NCI-H82 (cell line): ENCODE data around the gene FEM1B.

ENCODE experiments used
- DNase-seq: peaks from one replicate; lab custom pipeline; 2025; lab: John Stamatoyannopoulos, UW

Gene FEM1B

GRCh38 chr15:68259883-68260282 lies 17.7 kb upstream of the FEM1B start:
- no peak for DNase-seq

GRCh38 chr15:68261241-68261640 lies 16.3 kb upstream of the FEM1B start:
- no peak for DNase-seq

- no peak for DNase-seq
These were observed 15.6 kb upstream of the FEM1B start for GRCh38 chr15:68261980-68262379.

GRCh38 chr15:68262514-68263356 lies 14.8 kb upstream of the FEM1B start:
- DNase-seq = peak; percentile 25

GRCh38 chr15:68264282-68264681 lies 13.3 kb upstream of the FEM1B start:
- no peak for DNase-seq

GRCh38 chr15:68265081-68265480 lies 12.5 kb upstream of the FEM1B start:
- no peak for DNase-seq

GRCh38 chr15:68265674-68266073 lies 11.9 kb upstream of the FEM1B start:
- DNase-seq = no peak

GRCh38 chr15:68268405-68268804 lies 9.1 kb upstream of the FEM1B start:
- DNase-seq = no peak

- no peak for DNase-seq
These were observed 5.6 kb upstream of the FEM1B start for GRCh38 chr15:68271854-68272471.

- no peak for DNase-seq
These were observed 4.7 kb upstream of the FEM1B start for GRCh38 chr15:68272721-68273271.

GRCh38 chr15:68274201-68274848 lies 3.2 kb upstream of the FEM1B start:
- no peak for DNase-seq

- DNase-seq = no peak
These were observed 2.3 kb upstream of the FEM1B start for GRCh38 chr15:68275165-68275746.

- DNase-seq = no peak
These were observed 877 bp upstream of the FEM1B start for GRCh38 chr15:68276668-68277067.

- peak; percentile 84 for DNase-seq
These were observed 378 bp upstream of the FEM1B start for GRCh38 chr15:68277131-68277602.

GRCh38 chr15:68278345-68278594 lies 725 bp downstream of the FEM1B start:
- DNase-seq = peak; percentile 74

GRCh38 chr15:68278595-68279405 lies 1.3 kb downstream of the FEM1B start:
- peak; percentile 62 for DNase-seq

GRCh38 chr15:68279779-68280753 lies 2.5 kb downstream of the FEM1B start:
- DNase-seq = peak; percentile 27

GRCh38 chr15:68281008-68281407 lies 3.5 kb downstream of the FEM1B start:
- DNase-seq = no peak

GRCh38 chr15:68283401-68283800 lies 5.9 kb downstream of the FEM1B start:
- no peak for DNase-seq

GRCh38 chr15:68284616-68285258 lies 7.2 kb downstream of the FEM1B start:
- DNase-seq = no peak
